ENCODE results near the gene TP53I13.

- peak; percentile 16; the same call in 1 of the 2 replicates for TF ChIP-seq POLR2AphosphoS5 (IDR thresholded peaks at IDR 0.05; ENCODE audit: borderline replicate concordance, low read depth, low read length)
- TF ChIP-seq EZH2 (IDR thresholded peaks at IDR 0.05), result no peak
These were observed 21.3 kb downstream of the TP53I13 start, which contains the start of gene GIT1 for GRCh38 chr17:29589524-29590410.

Measured in SK-N-MC (cell line).